ENCODE measurements around the gene DISC1. TPM values are rescaled to one million over a fixed set of nuclear protein-coding genes. Genes with fewer than 3 reads are reported as not detected.
A peak's percentile ranks its signal among the peaks of the same experiment; 100 is the strongest.

Gene DISC1
- total and polyA plus RNA-seq, 7 donors, result 1.2 to 14.1 (median 5.8) TPM

DNA sequence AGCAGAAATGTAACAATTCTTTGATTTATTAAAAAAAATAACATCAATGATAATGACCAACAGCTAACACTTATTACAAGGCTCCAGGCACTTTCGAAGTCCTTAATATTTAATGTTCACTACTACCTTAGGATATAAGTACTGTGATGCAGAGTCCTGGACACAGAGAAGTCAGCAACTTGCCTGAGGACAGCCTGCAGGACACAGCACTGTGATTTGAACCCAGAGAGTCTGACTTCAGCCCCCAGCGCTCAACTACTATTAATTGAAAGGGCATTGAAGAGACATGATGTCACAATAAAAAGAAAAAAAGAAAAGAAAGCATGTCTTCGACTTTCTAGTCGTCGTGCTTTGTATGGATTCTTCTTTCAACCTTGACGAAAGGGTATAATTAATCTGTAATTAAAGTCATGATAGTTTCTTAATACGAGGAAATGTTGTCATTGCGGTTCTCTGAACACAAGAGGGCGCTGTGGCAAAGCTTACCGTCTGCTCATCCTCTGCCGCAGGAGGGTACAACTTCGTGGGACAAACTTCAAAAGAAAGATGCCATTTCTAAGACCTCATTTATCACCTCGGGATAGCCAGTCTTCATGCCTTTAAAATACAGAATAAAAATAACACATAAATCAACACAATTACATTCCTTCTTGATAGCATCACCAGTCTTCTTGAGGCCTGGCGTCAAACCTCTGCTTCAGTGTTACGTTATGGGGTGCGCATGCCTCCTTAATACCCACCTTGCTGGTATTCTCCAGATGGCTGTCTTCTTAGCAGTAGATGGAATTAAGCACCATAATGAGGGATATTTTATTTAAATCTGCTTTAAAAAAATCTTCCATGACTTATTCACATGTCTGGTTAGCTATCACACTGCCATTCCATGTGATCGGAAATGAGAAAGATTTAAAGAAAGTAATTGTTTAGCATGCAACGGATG, 240.1 kb downstream of the DISC1 start:
- Histone ChIP-seq H3K9me3 (no peaks in the 10 kb centered on the region), H3K27me3 (no peaks in the 10 kb centered on the region), H3K36me3 (no peaks in the 10 kb centered on the region), H3K27ac (peak overlapping the region in 1 of 4 donors; percentile 19), H3K4me3 (no peak overlapping the region), H3K4me1 (peaks cover 0 to 34% (median 10%) of the 10 kb centered on the region in 4 donors)
- intact Hi-C loops (cut with DNase I), result loop anchor here (2.0 kb wide), 2 partner anchors 764 to 1374 kb away; partner anchors contain the start of gene SIPA1L2
- no peak for DNase-seq
- TF ChIP-seq POLR2AphosphoS5 (IDR thresholded peaks at IDR 0.05) (peak in 2 of 4 donors; percentile 14 to 35), EP300 (IDR thresholded peaks at IDR 0.05) (no peak), POLR2A (IDR thresholded peaks at IDR 0.05) (no peak)
- TF ChIP-seq, protein P1, sequence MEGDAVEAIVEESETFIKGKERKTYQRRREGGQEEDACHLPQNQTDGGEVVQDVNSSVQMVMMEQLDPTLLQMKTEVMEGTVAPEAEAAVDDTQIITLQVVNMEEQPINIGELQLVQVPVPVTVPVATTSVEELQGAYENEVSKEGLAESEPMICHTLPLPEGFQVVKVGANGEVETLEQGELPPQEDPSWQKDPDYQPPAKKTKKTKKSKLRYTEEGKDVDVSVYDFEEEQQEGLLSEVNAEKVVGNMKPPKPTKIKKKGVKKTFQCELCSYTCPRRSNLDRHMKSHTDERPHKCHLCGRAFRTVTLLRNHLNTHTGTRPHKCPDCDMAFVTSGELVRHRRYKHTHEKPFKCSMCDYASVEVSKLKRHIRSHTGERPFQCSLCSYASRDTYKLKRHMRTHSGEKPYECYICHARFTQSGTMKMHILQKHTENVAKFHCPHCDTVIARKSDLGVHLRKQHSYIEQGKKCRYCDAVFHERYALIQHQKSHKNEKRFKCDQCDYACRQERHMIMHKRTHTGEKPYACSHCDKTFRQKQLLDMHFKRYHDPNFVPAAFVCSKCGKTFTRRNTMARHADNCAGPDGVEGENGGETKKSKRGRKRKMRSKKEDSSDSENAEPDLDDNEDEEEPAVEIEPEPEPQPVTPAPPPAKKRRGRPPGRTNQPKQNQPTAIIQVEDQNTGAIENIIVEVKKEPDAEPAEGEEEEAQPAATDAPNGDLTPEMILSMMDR (IDR thresholded peaks at IDR 0.05), result peak; percentile 43 to 86 (median 75)
- WGBS, 2 donors, result 36 to 38% methylated on average over 18 of the region's 18 CpGs

- H3K4me3 ChIP-seq, result no peak overlapping the region
- no peaks in the 10 kb centered on the region for H3K27me3 ChIP-seq
- no peak overlapping the region for H3K27ac ChIP-seq
- TF ChIP-seq POLR2A (IDR thresholded peaks at IDR 0.05) (no peak), EP300 (IDR thresholded peaks at IDR 0.05) (no peak), POLR2AphosphoS5 (IDR thresholded peaks at IDR 0.05) (no peak)
- TF ChIP-seq, protein P1 (IDR thresholded peaks at IDR 0.05), result no peak
- H3K36me3 ChIP-seq, result no peaks in the 10 kb centered on the region
- H3K9me3 ChIP-seq, result no peaks in the 10 kb centered on the region
- peaks cover 0 to 24% (median 7%) of the 10 kb centered on the region in 4 donors for H3K4me1 ChIP-seq
- DNase-seq, result no peak
- WGBS, 2 donors, result 55 to 72% methylated on average over 2 of the region's 2 CpGs
- intact Hi-C loops (cut with DNase I), result loop anchor here (2.0 kb wide), 2 partner anchors 763 to 1373 kb away; partner anchors contain the start of gene SIPA1L2
Measured at GRCh38 chr1:231867607-231868006, 241.0 kb downstream of the DISC1 start.

- H3K4me3 ChIP-seq, result no peak overlapping the region
- no peaks in the 10 kb centered on the region for H3K36me3 ChIP-seq
- TF ChIP-seq, protein P1 (IDR thresholded peaks at IDR 0.05), result no peak
- no peak for TF ChIP-seq POLR2A (IDR thresholded peaks at IDR 0.05)
- no peak for TF ChIP-seq POLR2AphosphoS5 (IDR thresholded peaks at IDR 0.05)
- TF ChIP-seq EP300 (IDR thresholded peaks at IDR 0.05), result no peak
- H3K27me3 ChIP-seq, result no peaks in the 10 kb centered on the region
- DNase-seq, result no peak
- H3K27ac ChIP-seq, result no peak overlapping the region
- intact Hi-C loops (cut with DNase I), result no loop called here
- WGBS, 2 donors, result 68 to 84% methylated on average over 2 of the region's 2 CpGs
- no peaks in the 10 kb centered on the region for H3K9me3 ChIP-seq
- peaks cover 0 to 23% (median 7%) of the 10 kb centered on the region in 4 donors for H3K4me1 ChIP-seq
Measured at GRCh38 chr1:231869364-231869763, 242.8 kb downstream of the DISC1 start.

DNA sequence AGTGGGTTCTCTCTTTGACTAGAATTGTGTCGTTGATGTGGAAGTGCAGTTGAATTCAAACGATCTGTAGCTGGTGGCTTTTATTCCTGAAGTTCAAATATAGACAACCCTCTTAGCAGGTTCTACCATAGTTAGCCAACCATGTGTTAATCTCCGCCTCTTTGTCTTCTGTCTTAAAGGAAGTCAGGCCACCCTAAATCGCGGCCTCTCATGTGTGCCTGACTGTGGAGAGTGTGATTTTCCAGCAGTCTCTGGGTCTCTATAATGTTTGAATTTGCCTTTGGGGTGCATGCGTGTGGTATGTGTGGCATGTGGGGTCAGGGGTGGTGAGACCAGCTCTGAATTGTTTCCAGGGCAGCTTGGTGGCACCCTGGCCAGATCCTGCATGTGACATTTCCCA, 244.9 kb downstream of the DISC1 start:
- H3K4me3 ChIP-seq, result no peak overlapping the region
- no peaks in the 10 kb centered on the region for H3K27me3 ChIP-seq
- no peaks in the 10 kb centered on the region for H3K9me3 ChIP-seq
- DNase-seq, result no peak
- TF ChIP-seq POLR2AphosphoS5 (IDR thresholded peaks at IDR 0.05) (no peak), EP300 (IDR thresholded peaks at IDR 0.05) (no peak), POLR2A (IDR thresholded peaks at IDR 0.05) (no peak)
- TF ChIP-seq, protein P1 (IDR thresholded peaks at IDR 0.05), result no peak
- 90 to 96% methylated on average over 6 of the region's 6 CpGs for WGBS, 2 donors
- H3K27ac ChIP-seq, result no peak overlapping the region
- H3K36me3 ChIP-seq, result no peaks in the 10 kb centered on the region
- H3K4me1 ChIP-seq, result peaks cover 0 to 16% (median 5%) of the 10 kb centered on the region in 4 donors
- intact Hi-C loops (cut with DNase I), result no loop called here
